Pulmonary artery endothelial cell (primary cell): ENCODE results near the gene AUP1. TPM values are rescaled to one million over a fixed set of nuclear protein-coding genes. Genes with fewer than 3 reads are reported as not detected.
A peak's percentile ranks its signal among the peaks of the same experiment; 100 is the strongest.
"Not testable (repeated sequence)": the region's sequence is repeated elsewhere in the genome, so short reads cannot be mapped to it uniquely, and the experiment has no call there.

Source experiments
- DNase-seq: peaks from one replicate; pipeline ENCODE4 v3.0.0-alpha.2; 2011; ENCODE audit warnings: low read depth, low spot score
- total RNA-seq: library from RNA; depleted of rRNA; stranded (reverse); fragments of >200 nt; gene quantifications from 2 replicates; pipeline ENCODE4 v1.2.3, GENCODE V29; 2014

The AUP1 gene
- total RNA-seq = 95.4 and 124 TPM in 2 replicates

GRCh38 chr2:74529357-74530238, at the start of gene AUP1, which contains the start of gene HTRA2:
TSS of gene AUP1 (minus strand) at chr2:74529706. CDS start at chr2:74529629, 77 bp downstream.
TSS of gene HTRA2 (plus strand) at chr2:74529933. CDS start at chr2:74530007, 74 bp downstream.
- peak; percentile 91 for DNase-seq

GRCh38 chr2:74578408-74578807, 48.9 kb upstream of the AUP1 start:
- DNase-seq = no peak

GRCh38 chr2:74577448-74577847, 47.9 kb upstream of the AUP1 start:
- no peak for DNase-seq

- no peak for DNase-seq
Measured at GRCh38 chr2:74576863-74577229, 47.3 kb upstream of the AUP1 start.

- DNase-seq = no peak
Measured at GRCh38 chr2:74576211-74576862, 46.8 kb upstream of the AUP1 start.

GRCh38 chr2:74575320-74575719, 45.8 kb upstream of the AUP1 start:
- no peak for DNase-seq

- DNase-seq = no peak
Measured at GRCh38 chr2:74573747-74574562, 44.4 kb upstream of the AUP1 start.

GRCh38 chr2:74572178-74572925, 42.8 kb upstream of the AUP1 start:
- no peak for DNase-seq

GRCh38 chr2:74571058-74571457, 41.6 kb upstream of the AUP1 start:
- DNase-seq = no peak

- DNase-seq = no peak
Measured at GRCh38 chr2:74569686-74570085, 40.2 kb upstream of the AUP1 start.

GRCh38 chr2:74567881-74568280, 38.4 kb upstream of the AUP1 start:
- no peak for DNase-seq

- no peak for DNase-seq
Measured at GRCh38 chr2:74566754-74567085, 37.2 kb upstream of the AUP1 start.

GRCh38 chr2:74566076-74566753, 36.7 kb upstream of the AUP1 start:
- DNase-seq = no peak

GRCh38 chr2:74564222-74564621, 34.7 kb upstream of the AUP1 start:
- DNase-seq = no peak

GRCh38 chr2:74562126-74562775, 32.7 kb upstream of the AUP1 start:
- DNase-seq = no peak

GRCh38 chr2:74561022-74561421, 31.5 kb upstream of the AUP1 start:
- DNase-seq = not testable (repeated sequence)

GRCh38 chr2:74560591-74560990, 31.1 kb upstream of the AUP1 start:
- no peak for DNase-seq

- DNase-seq = no peak
Measured at GRCh38 chr2:74559912-74560311, 30.4 kb upstream of the AUP1 start.

- no peak for DNase-seq
Measured at GRCh38 chr2:74558284-74559230, 29.1 kb upstream of the AUP1 start.
